Fibroblast of skin of back (primary cell): ENCODE results near the gene EVA1A.
A peak's percentile ranks its signal among the peaks of the same experiment; 100 is the strongest.
"Not testable (repeated sequence)": the region's sequence is repeated elsewhere in the genome, so short reads cannot be mapped to it uniquely, and the experiment has no call there.

Source experiments
- DNase-seq: peaks from one replicate; pipeline ENCODE4 v3.0.0-alpha.2; 2013

Gene EVA1A

DNA sequence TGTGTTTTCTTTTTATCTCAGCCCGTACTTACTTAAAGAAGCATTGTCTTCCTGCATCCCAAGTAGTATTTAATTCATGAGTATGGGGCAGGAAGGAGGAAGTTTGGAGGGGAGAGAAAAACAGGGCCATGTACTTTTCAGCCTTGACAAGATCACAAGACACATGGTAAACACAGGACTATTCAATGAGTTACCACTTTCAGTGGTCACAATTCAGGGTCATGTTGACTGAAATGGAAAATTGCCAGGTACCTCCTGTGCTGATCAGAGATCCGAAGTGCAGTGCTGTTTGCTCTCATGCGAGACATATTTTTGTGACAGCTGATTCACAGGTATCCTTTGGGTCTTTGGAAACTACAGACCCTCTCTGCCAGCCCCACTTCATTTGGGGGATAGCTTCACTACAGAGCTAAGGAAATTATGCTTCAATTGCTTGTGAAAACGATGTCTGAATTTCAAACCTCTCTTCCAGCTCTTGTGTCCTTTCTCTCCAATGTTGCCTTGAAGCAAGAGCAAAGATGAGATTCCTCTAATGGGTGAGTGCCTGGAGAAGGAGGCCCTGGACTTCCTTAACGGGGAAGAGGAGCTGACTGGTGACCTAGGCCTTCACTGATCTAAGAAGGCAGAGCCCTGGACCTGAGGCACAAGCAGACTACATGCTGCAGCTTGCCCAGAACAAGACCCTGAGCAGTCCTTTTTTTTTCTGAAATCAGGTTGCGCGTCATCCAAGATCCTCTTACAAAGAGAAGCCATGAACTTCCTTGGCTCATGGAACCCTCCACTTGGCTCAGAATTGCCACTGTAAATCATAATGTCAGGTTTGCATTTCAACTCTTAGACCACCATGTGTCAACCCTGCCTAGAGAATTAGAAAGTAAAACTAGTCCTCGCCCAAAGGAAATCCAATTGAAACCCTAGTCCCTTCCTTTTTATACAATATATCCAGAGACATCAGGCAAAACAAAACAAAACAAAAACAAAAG is 44.1 kb downstream of the EVA1A start:
- DNase-seq: no peak

DNA sequence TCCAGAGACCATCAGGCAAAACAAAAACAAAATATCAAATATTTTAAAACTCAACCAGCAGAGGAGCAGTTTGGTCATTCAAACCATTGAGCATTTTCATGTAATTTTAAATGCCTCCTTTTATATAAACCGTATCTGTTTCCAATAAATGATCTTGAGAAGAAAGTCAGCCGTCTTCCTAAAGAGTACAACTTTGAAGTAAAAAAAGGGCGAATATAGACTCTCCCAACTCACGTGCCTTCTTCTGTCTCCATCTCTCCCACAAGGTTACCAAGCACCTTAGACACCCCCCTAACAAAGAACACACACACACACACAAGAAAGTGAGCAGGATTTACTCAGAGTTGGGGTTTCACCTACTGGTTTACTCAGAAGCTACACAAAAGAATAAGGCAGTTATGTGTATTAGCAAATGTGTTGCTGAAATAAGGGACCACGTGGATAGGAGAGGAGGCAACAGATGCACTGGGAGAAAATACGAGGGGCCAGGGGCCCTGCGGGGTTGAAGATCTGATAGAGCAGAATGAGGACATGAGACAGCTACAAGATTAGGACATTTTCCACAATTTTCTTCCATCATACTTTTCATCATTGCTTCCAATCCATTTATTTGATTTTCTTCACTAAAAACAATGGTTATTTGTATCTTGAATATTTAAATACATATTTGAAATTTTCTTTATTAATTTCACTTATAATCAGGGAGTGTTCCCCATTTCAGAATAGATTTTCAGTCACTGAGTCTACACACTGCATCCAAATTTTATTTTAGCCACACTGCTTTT is 45.0 kb downstream of the EVA1A start:
- no peak for DNase-seq

DNA sequence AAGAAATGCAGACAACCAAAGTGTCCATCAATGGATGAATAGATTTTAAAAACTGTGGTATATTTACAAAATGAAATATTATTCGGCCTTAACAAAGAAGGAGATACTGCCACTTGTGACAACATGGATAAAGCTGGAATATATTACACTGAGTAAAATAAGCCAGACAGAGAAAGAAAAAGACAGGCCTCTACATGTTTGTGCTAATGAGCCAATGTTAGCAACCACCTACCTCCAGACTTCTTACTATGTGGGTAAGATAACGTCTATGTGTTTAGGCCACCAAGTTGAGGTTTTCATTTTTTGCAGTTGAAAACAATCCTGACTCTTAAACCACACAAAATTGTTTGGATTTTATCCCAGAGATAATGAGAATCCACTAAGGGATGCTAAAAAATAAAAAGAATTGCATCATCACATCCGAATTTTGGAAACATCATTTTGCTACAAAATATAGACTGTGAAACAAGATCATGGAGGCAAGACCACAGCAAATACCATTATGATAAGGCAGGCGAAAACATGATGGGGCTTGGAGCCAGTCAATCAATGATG is 47.0 kb downstream of the EVA1A start:
- no peak for DNase-seq

GRCh38 chr2:75512455-75513212 is 48.1 kb downstream of the EVA1A start:
- DNase-seq: no peak

DNA sequence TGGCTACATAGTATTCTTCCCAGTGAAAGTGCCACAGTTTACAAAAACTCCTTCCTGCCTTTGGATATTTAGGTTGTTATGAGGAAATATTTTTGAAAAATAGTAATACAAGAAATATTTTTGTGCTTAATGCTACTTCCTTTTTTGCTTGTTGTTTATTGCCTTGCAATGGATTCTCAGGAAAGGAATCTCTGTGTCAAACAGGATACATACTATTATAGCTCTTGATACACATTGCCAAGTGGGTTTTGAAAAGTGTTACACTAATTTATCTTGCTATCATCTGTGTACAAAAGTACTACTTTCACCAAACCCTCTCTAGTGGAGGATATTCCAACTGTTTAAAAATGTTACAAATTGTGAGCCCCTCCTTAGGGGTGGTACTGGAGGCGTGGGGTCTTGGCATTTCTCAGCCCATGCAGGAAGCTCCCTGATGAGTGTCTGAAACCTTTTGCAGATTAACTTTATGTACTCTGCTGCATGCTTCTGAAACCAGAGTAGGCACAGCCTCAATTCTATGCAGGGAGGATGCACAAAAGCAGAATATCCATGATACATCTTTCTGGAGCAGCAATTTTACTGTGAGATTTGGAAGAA is 54.5 kb downstream of the EVA1A start:
- DNase-seq: no peak

DNA sequence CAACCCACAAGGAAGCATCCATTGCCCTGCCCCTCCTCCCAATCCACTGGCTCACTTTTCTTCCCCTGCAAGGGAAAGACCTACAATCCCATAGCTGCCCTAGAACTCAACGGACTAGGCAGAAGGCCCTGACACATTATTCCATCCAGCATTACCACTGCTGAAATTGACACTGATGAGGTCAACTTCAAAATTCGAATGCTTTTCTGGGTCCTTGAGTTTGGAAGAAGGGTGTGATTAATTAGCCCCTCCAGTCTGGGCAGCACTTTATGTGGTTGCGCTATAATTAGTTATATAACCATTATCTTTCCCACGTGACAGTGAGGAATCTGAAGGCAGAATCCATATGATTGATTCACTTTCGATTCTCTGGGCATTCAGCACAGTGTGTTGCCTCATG is 55.7 kb downstream of the EVA1A start:
- DNase-seq: no peak

GRCh38 chr2:75503048-75503607 is 57.6 kb downstream of the EVA1A start:
- peak; percentile 90 for DNase-seq

- DNase-seq: peak; percentile 69
Observed at GRCh38 chr2:75500633-75501032, 60.1 kb downstream of the EVA1A start.

DNA sequence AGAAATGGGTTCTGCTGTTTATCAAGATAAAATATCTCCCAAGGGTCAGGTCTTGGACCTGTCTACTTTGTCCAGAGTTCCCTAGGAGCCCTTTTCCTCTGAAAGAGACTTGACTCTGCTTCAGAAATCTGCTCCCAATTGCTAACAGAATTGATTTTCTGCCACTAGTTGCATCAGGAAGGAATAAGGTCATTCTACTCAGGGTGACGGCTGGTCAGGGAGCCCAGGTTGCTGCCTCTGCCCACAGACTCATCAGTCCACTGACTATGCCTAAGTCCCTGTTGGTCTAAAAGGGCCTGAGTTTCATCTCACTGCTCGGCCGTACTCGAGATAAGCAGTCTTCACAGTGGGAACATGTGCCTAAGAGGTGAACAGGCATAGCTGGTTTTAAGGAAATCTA is 61.2 kb downstream of the EVA1A start:
- DNase-seq: no peak

- DNase-seq: no peak
Observed at GRCh38 chr2:75498907-75499306, 61.8 kb downstream of the EVA1A start.

DNA sequence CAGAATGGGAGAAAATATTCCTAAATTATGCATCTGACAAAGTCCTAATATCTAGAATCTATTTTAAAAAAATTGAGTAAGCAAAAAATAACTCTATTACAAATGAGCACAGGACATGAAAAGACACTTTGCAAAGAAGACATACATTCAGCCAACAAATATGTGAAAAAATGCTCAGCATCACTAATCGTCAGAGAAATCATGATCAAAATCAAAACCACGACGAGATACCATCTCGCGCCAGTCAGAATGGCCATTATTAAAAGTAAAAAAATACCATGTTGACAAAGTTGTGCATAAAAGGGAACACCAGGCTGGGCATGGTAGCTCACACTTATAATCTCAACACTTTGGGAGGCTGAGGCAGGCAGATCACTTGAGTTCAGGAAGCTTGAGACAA is 63.5 kb downstream of the EVA1A start:
- no peak for DNase-seq

GRCh38 chr2:75495862-75496261 is 64.9 kb downstream of the EVA1A start:
- no peak for DNase-seq

GRCh38 chr2:75494137-75494769 is 66.5 kb downstream of the EVA1A start:
- DNase-seq: no peak

DNA sequence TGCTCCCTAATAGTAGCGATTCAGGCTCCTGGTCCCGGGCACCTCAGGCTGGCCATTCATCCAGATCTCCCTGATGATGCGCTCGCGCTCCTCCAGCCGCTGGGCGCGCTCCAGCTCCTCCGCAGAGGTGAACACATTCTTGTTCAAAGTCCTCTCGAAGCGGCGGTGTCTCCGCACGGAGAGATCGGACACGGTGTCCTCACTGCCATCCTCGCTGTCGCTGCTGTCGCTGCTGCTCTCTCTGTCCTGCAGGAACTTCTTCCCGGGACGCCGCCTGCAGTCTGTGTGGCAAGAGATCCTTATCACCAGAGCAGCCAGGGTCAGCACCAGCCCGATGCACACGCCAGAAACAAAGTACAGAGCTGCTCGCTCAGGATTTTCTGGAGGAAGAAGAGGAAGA is 67.5 kb downstream of the EVA1A start:
- DNase-seq: no peak

GRCh38 chr2:75491129-75491753 is 69.5 kb downstream of the EVA1A start:
- DNase-seq: peak; percentile 17

DNA sequence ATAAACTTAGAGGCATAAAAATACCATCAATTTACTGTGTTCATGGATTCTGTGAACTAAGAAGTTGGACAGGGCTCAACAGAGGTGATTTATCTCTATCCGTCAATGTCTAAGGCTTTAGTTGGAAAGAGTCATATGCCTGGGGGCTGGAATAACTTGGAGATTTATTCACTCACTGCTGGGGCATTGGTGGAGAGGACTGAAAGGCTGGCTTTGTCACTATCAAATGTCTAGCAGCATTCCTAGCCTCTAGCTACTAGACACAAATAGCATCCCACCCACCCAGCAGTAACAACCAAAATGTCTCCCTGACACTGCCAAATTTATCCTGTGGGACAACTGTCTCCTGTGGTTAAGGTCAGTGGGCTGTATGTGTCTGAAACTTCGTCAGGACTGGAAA is 71.0 kb downstream of the EVA1A start:
- no peak for DNase-seq

GRCh38 chr2:75488157-75488556 is 72.6 kb downstream of the EVA1A start:
- DNase-seq: no peak

- DNase-seq: not testable (repeated sequence)
Observed at GRCh38 chr2:75486735-75487134, 74.0 kb downstream of the EVA1A start.

DNA sequence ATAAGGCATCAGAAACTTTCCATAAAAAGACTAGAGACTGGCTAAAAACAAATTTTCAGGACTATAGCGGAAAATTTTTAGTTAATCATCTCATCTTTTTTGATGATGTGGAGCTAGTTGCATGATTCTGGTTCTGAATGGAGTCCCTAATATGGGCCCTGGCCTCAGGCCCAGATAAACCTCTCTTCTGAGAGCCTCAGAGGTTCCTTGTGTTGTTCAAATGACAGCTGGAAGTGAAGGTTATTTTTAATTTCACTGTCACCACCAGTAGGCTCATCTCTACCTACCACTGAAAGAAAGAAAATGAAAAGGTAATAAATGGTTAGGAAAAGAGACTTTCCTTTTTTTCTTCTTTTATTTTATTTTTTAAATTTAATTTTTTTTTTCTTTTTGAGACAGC is 75.9 kb downstream of the EVA1A start:
- DNase-seq: no peak

DNA sequence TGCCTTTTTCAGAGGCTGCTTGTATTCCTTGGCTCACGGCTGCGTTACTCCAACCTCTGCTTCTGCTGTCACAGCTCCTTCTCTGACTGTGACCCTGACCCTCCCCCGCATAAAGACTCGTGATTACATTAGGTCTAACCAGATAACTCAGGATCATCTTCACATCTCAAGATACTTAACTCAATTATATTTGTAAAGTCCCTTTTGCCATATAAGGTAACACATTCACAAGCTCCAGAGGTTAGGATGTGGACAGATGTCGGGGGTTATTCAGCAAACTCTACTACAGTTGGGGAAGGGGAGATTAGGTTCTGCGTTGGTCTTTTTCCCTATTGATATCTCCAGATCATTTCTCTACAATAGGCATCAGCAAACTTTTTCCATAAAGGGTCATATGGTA is 76.9 kb downstream of the EVA1A start:
- DNase-seq: no peak

GRCh38 chr2:75482398-75482797 is 78.3 kb downstream of the EVA1A start:
- no peak for DNase-seq
